GM18858 (cell line): ENCODE data around the gene VWA3A.
"Not testable (repeated sequence)": the region's sequence is repeated elsewhere in the genome, so short reads cannot be mapped to it uniquely, and the experiment has no call there.

Source experiments
- ATAC-seq: cut with Tn5 transposase; IDR thresholded peaks from one replicate; pipeline ENCODE4 v1.9.1; 2021; ENCODE audit not compliant: unreplicated experiment

Gene VWA3A

GRCh38 chr16:22081050-22081449 is 11.3 kb upstream of the VWA3A start:
- ATAC-seq = no peak

- no peak for ATAC-seq
Measured at GRCh38 chr16:22086440-22086839, 5.9 kb upstream of the VWA3A start.

- no peak for ATAC-seq
Measured at GRCh38 chr16:22088642-22089041, 3.7 kb upstream of the VWA3A start.

- no peak for ATAC-seq
Measured at GRCh38 chr16:22089910-22090309, 2.4 kb upstream of the VWA3A start.

GRCh38 chr16:22091721-22092120 is 620 bp upstream of the VWA3A start:
- ATAC-seq = no peak

GRCh38 chr16:22093331-22093730 is 990 bp downstream of the VWA3A start:
- no peak for ATAC-seq

GRCh38 chr16:22093996-22094395 is 1.7 kb downstream of the VWA3A start:
- no peak for ATAC-seq

- ATAC-seq = no peak
Measured at GRCh38 chr16:22098405-22099255, 6.3 kb downstream of the VWA3A start.

GRCh38 chr16:22099256-22099975 is 7.1 kb downstream of the VWA3A start:
- no peak for ATAC-seq

GRCh38 chr16:22103441-22103840 is 11.1 kb downstream of the VWA3A start:
- no peak for ATAC-seq

GRCh38 chr16:22109258-22109898 is 17.0 kb downstream of the VWA3A start:
- no peak for ATAC-seq

GRCh38 chr16:22111629-22112028 is 19.3 kb downstream of the VWA3A start:
- ATAC-seq = not testable (repeated sequence)

GRCh38 chr16:22116095-22116700 is 23.9 kb downstream of the VWA3A start:
- ATAC-seq = no peak

GRCh38 chr16:22117609-22118008 is 25.3 kb downstream of the VWA3A start:
- no peak for ATAC-seq

GRCh38 chr16:22120440-22120839 is 28.1 kb downstream of the VWA3A start:
- no peak for ATAC-seq

- ATAC-seq = no peak
Measured at GRCh38 chr16:22122239-22122638, 29.9 kb downstream of the VWA3A start.

- no peak for ATAC-seq
Measured at GRCh38 chr16:22123146-22123545, 30.8 kb downstream of the VWA3A start.

- no peak for ATAC-seq
Measured at GRCh38 chr16:22123759-22124490, 31.6 kb downstream of the VWA3A start.

GRCh38 chr16:22124583-22125284 is 32.4 kb downstream of the VWA3A start:
- ATAC-seq = no peak

GRCh38 chr16:22126037-22126558 is 33.8 kb downstream of the VWA3A start:
- no peak for ATAC-seq
